ENCODE results near the gene LGR4. TPM values are rescaled to one million over a fixed set of nuclear protein-coding genes. Genes with fewer than 3 reads are reported as not detected.

The LGR4 gene
- total and polyA plus RNA-seq, 2 experiments from 2014 or later: 22.6 to 99.6 TPM

GRCh38 chr11:27391331-27392015 lies 81.1 kb downstream of the LGR4 start:
- H3K27ac Mint-ChIP-seq: peak overlapping the region; percentile 73; the same call in 1 of the 2 replicates
- H3K4me3 Mint-ChIP-seq: no peak overlapping the region
- no peaks in the 10 kb centered on the region for H3K9me3 Mint-ChIP-seq
- no peaks in the 10 kb centered on the region for H3F3A ChIP-seq (replicated peaks; ENCODE audit: low read depth)
- no peak for DNase-seq (ENCODE audit: low spot score)
- peaks cover 95% of the 10 kb centered on the region for H3K4me1 ChIP-seq (ENCODE audit: insufficient read depth)
- H3K4me3 ChIP-seq: no peak overlapping the region
- H3K79me2 ChIP-seq (replicated peaks; ENCODE audit: insufficient read depth): peaks cover 62% of the 10 kb centered on the region
- H3K9me2 ChIP-seq (ENCODE audit: insufficient read depth): no peaks in the 10 kb centered on the region
- no peaks in the 10 kb centered on the region for H3K27me3 ChIP-seq (ENCODE audit: insufficient read depth)
- H3K4me2 ChIP-seq: 0 out of 2 replicates have a peak overlapping the region, but pooled peaks have one; percentile 15
- peaks cover 85% of the 10 kb centered on the region for H3K4me1 Mint-ChIP-seq
- H2AFZ ChIP-seq: no peak overlapping the region
- ATAC-seq: no peak
- no peaks in the 10 kb centered on the region for H3K36me3 ChIP-seq (ENCODE audit: insufficient read depth)
- no peaks in the 10 kb centered on the region for H3K27me3 Mint-ChIP-seq (ENCODE audit: insufficient read depth, low read depth, poor library complexity)
- TF ChIP-seq, protein P1, sequence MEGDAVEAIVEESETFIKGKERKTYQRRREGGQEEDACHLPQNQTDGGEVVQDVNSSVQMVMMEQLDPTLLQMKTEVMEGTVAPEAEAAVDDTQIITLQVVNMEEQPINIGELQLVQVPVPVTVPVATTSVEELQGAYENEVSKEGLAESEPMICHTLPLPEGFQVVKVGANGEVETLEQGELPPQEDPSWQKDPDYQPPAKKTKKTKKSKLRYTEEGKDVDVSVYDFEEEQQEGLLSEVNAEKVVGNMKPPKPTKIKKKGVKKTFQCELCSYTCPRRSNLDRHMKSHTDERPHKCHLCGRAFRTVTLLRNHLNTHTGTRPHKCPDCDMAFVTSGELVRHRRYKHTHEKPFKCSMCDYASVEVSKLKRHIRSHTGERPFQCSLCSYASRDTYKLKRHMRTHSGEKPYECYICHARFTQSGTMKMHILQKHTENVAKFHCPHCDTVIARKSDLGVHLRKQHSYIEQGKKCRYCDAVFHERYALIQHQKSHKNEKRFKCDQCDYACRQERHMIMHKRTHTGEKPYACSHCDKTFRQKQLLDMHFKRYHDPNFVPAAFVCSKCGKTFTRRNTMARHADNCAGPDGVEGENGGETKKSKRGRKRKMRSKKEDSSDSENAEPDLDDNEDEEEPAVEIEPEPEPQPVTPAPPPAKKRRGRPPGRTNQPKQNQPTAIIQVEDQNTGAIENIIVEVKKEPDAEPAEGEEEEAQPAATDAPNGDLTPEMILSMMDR (conservative IDR thresholded peaks at IDR 0.05; ENCODE audit: low read depth in 2 of 2): no peak
- TF ChIP-seq ZNF114 (CRISPR knock-in tag; IDR thresholded peaks at IDR 0.05): no peak
- TF ChIP-seq STAT1 (IDR thresholded peaks at IDR 0.05; ENCODE audit: unreplicated experiment): no peak
- TF ChIP-seq, protein P2, sequence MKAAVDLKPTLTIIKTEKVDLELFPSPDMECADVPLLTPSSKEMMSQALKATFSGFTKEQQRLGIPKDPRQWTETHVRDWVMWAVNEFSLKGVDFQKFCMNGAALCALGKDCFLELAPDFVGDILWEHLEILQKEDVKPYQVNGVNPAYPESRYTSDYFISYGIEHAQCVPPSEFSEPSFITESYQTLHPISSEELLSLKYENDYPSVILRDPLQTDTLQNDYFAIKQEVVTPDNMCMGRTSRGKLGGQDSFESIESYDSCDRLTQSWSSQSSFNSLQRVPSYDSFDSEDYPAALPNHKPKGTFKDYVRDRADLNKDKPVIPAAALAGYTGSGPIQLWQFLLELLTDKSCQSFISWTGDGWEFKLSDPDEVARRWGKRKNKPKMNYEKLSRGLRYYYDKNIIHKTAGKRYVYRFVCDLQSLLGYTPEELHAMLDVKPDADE (IDR thresholded peaks at IDR 0.05): no peak
- TF ChIP-seq, protein P3, sequence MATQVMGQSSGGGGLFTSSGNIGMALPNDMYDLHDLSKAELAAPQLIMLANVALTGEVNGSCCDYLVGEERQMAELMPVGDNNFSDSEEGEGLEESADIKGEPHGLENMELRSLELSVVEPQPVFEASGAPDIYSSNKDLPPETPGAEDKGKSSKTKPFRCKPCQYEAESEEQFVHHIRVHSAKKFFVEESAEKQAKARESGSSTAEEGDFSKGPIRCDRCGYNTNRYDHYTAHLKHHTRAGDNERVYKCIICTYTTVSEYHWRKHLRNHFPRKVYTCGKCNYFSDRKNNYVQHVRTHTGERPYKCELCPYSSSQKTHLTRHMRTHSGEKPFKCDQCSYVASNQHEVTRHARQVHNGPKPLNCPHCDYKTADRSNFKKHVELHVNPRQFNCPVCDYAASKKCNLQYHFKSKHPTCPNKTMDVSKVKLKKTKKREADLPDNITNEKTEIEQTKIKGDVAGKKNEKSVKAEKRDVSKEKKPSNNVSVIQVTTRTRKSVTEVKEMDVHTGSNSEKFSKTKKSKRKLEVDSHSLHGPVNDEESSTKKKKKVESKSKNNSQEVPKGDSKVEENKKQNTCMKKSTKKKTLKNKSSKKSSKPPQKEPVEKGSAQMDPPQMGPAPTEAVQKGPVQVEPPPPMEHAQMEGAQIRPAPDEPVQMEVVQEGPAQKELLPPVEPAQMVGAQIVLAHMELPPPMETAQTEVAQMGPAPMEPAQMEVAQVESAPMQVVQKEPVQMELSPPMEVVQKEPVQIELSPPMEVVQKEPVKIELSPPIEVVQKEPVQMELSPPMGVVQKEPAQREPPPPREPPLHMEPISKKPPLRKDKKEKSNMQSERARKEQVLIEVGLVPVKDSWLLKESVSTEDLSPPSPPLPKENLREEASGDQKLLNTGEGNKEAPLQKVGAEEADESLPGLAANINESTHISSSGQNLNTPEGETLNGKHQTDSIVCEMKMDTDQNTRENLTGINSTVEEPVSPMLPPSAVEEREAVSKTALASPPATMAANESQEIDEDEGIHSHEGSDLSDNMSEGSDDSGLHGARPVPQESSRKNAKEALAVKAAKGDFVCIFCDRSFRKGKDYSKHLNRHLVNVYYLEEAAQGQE (IDR thresholded peaks at IDR 0.05; ENCODE audit: unreplicated experiment): no peak
- no peak for TF ChIP-seq ZNF331 (CRISPR knock-in tag; IDR thresholded peaks at IDR 0.05; ENCODE audit: low read depth)
- TF ChIP-seq CREB1 (CRISPR knock-in tag; IDR thresholded peaks at IDR 0.05; ENCODE audit: low read depth): no peak
- no peak for TF ChIP-seq EZH2 (IDR thresholded peaks at IDR 0.05; ENCODE audit: low read depth, unreplicated experiment)
- TF ChIP-seq EZH2phosphoT487 (IDR thresholded peaks at IDR 0.05; ENCODE audit: unreplicated experiment): no peak
- no peak for TF ChIP-seq POLR2AphosphoS5 (IDR thresholded peaks at IDR 0.05; ENCODE audit: low read depth)
- TF ChIP-seq, protein P4, sequence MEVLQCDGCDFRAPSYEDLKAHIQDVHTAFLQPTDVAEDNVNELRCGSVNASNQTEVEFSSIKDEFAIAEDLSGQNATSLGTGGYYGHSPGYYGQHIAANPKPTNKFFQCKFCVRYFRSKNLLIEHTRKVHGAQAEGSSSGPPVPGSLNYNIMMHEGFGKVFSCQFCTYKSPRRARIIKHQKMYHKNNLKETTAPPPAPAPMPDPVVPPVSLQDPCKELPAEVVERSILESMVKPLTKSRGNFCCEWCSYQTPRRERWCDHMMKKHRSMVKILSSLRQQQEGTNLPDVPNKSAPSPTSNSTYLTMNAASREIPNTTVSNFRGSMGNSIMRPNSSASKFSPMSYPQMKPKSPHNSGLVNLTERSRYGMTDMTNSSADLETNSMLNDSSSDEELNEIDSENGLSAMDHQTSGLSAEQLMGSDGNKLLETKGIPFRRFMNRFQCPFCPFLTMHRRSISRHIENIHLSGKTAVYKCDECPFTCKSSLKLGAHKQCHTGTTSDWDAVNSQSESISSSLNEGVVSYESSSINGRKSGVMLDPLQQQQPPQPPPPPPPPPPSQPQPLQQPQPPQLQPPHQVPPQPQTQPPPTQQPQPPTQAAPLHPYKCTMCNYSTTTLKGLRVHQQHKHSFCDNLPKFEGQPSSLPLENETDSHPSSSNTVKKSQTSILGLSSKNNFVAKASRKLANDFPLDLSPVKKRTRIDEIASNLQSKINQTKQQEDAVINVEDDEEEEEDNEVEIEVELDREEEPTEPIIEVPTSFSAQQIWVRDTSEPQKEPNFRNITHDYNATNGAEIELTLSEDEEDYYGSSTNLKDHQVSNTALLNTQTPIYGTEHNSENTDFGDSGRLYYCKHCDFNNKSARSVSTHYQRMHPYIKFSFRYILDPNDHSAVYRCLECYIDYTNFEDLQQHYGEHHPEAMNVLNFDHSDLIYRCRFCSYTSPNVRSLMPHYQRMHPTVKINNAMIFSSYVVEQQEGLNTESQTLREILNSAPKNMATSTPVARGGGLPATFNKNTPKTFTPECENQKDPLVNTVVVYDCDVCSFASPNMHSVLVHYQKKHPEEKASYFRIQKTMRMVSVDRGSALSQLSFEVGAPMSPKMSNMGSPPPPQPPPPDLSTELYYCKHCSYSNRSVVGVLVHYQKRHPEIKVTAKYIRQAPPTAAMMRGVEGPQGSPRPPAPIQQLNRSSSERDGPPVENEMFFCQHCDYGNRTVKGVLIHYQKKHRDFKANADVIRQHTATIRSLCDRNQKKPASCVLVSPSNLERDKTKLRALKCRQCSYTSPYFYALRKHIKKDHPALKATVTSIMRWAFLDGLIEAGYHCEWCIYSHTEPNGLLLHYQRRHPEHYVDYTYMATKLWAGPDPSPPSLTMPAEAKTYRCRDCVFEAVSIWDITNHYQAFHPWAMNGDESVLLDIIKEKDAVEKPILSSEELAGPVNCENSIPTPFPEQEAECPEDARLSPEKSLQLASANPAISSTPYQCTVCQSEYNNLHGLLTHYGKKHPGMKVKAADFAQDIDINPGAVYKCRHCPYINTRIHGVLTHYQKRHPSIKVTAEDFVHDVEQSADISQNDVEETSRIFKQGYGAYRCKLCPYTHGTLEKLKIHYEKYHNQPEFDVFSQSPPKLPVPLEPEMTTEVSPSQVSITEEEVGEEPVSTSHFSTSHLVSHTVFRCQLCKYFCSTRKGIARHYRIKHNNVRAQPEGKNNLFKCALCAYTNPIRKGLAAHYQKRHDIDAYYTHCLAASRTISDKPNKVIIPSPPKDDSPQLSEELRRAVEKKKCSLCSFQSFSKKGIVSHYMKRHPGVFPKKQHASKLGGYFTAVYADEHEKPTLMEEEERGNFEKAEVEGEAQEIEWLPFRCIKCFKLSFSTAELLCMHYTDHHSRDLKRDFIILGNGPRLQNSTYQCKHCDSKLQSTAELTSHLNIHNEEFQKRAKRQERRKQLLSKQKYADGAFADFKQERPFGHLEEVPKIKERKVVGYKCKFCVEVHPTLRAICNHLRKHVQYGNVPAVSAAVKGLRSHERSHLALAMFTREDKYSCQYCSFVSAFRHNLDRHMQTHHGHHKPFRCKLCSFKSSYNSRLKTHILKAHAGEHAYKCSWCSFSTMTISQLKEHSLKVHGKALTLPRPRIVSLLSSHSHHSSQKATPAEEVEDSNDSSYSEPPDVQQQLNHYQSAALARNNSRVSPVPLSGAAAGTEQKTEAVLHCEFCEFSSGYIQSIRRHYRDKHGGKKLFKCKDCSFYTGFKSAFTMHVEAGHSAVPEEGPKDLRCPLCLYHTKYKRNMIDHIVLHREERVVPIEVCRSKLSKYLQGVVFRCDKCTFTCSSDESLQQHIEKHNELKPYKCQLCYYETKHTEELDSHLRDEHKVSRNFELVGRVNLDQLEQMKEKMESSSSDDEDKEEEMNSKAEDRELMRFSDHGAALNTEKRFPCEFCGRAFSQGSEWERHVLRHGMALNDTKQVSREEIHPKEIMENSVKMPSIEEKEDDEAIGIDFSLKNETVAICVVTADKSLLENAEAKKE (CRISPR knock-in tag; IDR thresholded peaks at IDR 0.05): no peak
- TF ChIP-seq NANOG (IDR thresholded peaks at IDR 0.05; ENCODE audit: borderline replicate concordance): no peak
- TF ChIP-seq JUNB (IDR thresholded peaks at IDR 0.05; ENCODE audit: unreplicated experiment): no peak
- H3K27ac ChIP-seq (ENCODE audit: low read depth): peak overlapping the region; percentile 45; the same call in 1 of the 2 replicates
- H4K20me1 ChIP-seq (replicated peaks; ENCODE audit: insufficient read depth): peaks cover 5% of the 10 kb centered on the region; the same call in 1 of the 2 replicates
- H3K36me3 Mint-ChIP-seq (ENCODE audit: low read depth): no peaks in the 10 kb centered on the region

Data from GM23338 (cell line).